Gastroesophageal sphincter (tissue), 3 donors: ENCODE data around the gene CRB2.

Experiments used
- CTCF ChIP-seq, 4 experiments: fragments of 200-600 bp in 2 of 4; fragments of 450-650 bp in 2 of 4; sonication (generic) in 1 of 4; IDR thresholded peaks; one replicate each; pipeline ENCODE4 v1.5.1; 2017 to 2019; ENCODE audit warnings: antibody characterized with exemption in 4 of 4, mild to moderate bottlenecking in 2 of 4, moderate library complexity in 2 of 4
- EP300 ChIP-seq: sonication (generic); formaldehyde crosslinking; IDR thresholded peaks from one replicate; pipeline ENCODE4 v1.6.1; 2017; ENCODE audit warnings: antibody characterized with exemption, mild to moderate bottlenecking
- POLR2A ChIP-seq, 2 donors: fragments of 450-650 bp; IDR thresholded peaks; one replicate each; pipeline ENCODE4 v1.6.1; 2017; ENCODE audit warnings: antibody characterized with exemption in 2 of 2, mild to moderate bottlenecking in 2 of 2, moderate library complexity in 1 of 2
- POLR2AphosphoS5 ChIP-seq: sonication (generic); formaldehyde crosslinking; IDR thresholded peaks from one replicate; pipeline ENCODE4 v1.6.1; 2017; ENCODE audit warnings: antibody characterized with exemption

GRCh38 chr9:123342247-123342646 is 13.8 kb upstream of the CRB2 start:
- TF ChIP-seq CTCF (IDR thresholded peaks at IDR 0.05) (no peak), POLR2A (IDR thresholded peaks at IDR 0.05) (no peak), POLR2AphosphoS5 (no peak), EP300 (no peak)
